Measurements from ENCODE around the gene GALNT7.

Gene GALNT7

GRCh38 chr4:173252024-173252935 is 83.7 kb downstream of the GALNT7 start (continued):
- TF ChIP-seq, protein P1, sequence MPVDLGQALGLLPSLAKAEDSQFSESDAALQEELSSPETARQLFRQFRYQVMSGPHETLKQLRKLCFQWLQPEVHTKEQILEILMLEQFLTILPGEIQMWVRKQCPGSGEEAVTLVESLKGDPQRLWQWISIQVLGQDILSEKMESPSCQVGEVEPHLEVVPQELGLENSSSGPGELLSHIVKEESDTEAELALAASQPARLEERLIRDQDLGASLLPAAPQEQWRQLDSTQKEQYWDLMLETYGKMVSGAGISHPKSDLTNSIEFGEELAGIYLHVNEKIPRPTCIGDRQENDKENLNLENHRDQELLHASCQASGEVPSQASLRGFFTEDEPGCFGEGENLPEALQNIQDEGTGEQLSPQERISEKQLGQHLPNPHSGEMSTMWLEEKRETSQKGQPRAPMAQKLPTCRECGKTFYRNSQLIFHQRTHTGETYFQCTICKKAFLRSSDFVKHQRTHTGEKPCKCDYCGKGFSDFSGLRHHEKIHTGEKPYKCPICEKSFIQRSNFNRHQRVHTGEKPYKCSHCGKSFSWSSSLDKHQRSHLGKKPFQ (tag by site-specific recombination; IDR thresholded peaks at IDR 0.05) = peak; percentile 97
- TF ChIP-seq ZNF426 (tag by site-specific recombination; IDR thresholded peaks at IDR 0.05) (no peak), ZBTB17 (tag by site-specific recombination; IDR thresholded peaks at IDR 0.05) (peak; percentile 74), ZNF501 (tag by site-specific recombination; IDR thresholded peaks at IDR 0.05) (peak; percentile 81; the same call in 1 of the 2 replicates), MYNN (tag by site-specific recombination; IDR thresholded peaks at IDR 0.05; ENCODE audit: borderline replicate concordance) (0 out of 2 replicates have a peak, but pooled peaks have one; percentile 14), SP3 (tag by site-specific recombination; IDR thresholded peaks at IDR 0.05) (peak; percentile 54), EGR2 (tag by site-specific recombination; IDR thresholded peaks at IDR 0.05; ENCODE audit: low read depth) (no peak), ZNF600 (tag by site-specific recombination; IDR thresholded peaks at IDR 0.05) (peak; percentile 81), ZNF664 (tag by site-specific recombination; IDR thresholded peaks at IDR 0.05) (peak; percentile 43; the same call in 1 of the 2 replicates)
- TF ChIP-seq, protein P2, sequence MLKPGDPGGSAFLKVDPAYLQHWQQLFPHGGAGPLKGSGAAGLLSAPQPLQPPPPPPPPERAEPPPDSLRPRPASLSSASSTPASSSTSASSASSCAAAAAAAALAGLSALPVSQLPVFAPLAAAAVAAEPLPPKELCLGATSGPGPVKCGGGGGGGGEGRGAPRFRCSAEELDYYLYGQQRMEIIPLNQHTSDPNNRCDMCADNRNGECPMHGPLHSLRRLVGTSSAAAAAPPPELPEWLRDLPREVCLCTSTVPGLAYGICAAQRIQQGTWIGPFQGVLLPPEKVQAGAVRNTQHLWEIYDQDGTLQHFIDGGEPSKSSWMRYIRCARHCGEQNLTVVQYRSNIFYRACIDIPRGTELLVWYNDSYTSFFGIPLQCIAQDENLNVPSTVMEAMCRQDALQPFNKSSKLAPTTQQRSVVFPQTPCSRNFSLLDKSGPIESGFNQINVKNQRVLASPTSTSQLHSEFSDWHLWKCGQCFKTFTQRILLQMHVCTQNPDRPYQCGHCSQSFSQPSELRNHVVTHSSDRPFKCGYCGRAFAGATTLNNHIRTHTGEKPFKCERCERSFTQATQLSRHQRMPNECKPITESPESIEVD (tag by site-specific recombination; IDR thresholded peaks at IDR 0.05) = peak; percentile 97
- TF ChIP-seq, protein P3, sequence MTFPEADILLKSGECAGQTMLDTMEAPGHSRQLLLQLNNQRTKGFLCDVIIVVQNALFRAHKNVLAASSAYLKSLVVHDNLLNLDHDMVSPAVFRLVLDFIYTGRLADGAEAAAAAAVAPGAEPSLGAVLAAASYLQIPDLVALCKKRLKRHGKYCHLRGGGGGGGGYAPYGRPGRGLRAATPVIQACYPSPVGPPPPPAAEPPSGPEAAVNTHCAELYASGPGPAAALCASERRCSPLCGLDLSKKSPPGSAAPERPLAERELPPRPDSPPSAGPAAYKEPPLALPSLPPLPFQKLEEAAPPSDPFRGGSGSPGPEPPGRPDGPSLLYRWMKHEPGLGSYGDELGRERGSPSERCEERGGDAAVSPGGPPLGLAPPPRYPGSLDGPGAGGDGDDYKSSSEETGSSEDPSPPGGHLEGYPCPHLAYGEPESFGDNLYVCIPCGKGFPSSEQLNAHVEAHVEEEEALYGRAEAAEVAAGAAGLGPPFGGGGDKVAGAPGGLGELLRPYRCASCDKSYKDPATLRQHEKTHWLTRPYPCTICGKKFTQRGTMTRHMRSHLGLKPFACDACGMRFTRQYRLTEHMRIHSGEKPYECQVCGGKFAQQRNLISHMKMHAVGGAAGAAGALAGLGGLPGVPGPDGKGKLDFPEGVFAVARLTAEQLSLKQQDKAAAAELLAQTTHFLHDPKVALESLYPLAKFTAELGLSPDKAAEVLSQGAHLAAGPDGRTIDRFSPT (tag by site-specific recombination; IDR thresholded peaks at IDR 0.05) = peak; percentile 94

GRCh38 chr4:173253561-173253960 is 85.0 kb downstream of the GALNT7 start:
- POLR2A ChIA-PET = no interaction called here
- 0 out of 2 replicates have a peak, but pooled peaks have one; percentile 11 for TF ChIP-seq GLIS1 (tag by site-specific recombination; IDR thresholded peaks at IDR 0.05)
- TF ChIP-seq ZNF571 (tag by site-specific recombination; IDR thresholded peaks at IDR 0.05) = no peak
- TF ChIP-seq, protein P4, sequence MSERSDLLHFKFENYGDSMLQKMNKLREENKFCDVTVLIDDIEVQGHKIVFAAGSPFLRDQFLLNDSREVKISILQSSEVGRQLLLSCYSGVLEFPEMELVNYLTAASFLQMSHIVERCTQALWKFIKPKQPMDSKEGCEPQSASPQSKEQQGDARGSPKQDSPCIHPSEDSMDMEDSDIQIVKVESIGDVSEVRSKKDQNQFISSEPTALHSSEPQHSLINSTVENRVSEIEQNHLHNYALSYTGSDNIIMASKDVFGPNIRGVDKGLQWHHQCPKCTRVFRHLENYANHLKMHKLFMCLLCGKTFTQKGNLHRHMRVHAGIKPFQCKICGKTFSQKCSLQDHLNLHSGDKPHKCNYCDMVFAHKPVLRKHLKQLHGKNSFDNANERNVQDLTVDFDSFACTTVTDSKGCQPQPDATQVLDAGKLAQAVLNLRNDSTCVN (tag by site-specific recombination; optimal IDR thresholded peaks at IDR 0.05) = no peak
- TF ChIP-seq KLF1 (tag by site-specific recombination; IDR thresholded peaks at IDR 0.05) = no peak
- Histone ChIP-seq H3K36me3 (ENCODE audit: control insufficient read depth in 2 of 2, insufficient read depth in 1 of 2, low read length in 2 of 2) (no peaks in the 10 kb centered on the region), H3K27ac (ENCODE audit: extremely low read depth, low read depth, low read length) (no peak overlapping the region), H3K4me3 (ENCODE audit: low read depth, low read length) (no peak overlapping the region), H3K4me1 (ENCODE audit: control insufficient read depth, insufficient read depth, low read length) (peaks cover 3% of the 10 kb centered on the region), H3K9me3 (ENCODE audit: control insufficient read depth, insufficient read depth, low read depth, low read length) (no peaks in the 10 kb centered on the region)
- CTCF ChIA-PET = interaction anchor here (0.5 to 3.7 kb wide), 8 partner anchors 48 to 302 kb away, joined by 3 to 18 read pairs (median 3); partner anchors contain the start of gene GALNT7
